ENCODE data around the gene TTC22. TPM values are rescaled to one million over a fixed set of nuclear protein-coding genes. Genes with fewer than 3 reads are reported as not detected.

Gene TTC22
- polyA plus RNA-seq, 1 experiment, result not detected

DNA sequence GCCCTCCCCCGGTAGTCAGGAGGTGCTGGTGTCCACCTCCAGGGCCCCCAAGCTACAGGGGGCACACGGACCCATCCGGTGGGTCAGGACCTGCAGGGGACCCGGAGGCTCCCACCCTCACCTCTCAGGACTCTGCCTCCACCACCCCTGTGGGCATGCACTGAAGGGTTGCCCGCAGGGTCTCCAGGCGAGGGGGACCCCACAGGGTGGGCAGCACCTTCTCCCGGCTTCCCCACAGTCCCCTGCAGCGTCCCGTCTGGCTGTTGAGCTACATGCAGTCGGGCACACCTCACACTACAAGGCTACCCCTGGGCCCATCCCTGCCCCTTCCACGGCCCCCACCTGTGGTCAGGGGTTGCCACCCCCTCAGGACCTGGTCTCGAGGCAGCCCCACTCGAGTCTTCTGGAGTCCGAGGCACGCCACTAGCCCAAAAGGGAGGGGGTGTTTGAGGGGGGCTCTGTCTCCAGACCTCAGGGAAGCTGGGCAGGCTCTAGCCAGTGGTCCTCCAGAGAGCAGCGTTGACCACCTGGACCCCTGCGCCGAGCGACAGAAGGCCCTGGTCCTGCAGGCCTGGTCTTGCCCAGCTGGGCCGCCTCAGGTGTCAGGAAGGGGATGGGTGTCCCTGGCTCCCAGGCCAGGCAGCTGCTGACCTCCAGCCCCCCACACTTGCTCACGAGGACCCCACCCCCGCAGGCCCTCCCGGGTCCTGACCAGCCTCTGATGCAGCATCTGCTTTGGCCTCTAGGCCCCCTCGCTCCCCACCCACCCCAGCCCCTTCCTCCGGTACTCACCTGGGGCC lies 46.4 kb downstream of the TTC22 start:
- Histone ChIP-seq H3K4me3 (ENCODE audit: low read depth, low read length) (no peak overlapping the region), H3K27me3 (ENCODE audit: control insufficient read depth, insufficient read depth, low read length) (no peaks in the 10 kb centered on the region), H3K36me3 (ENCODE audit: control insufficient read depth, insufficient read depth, low read length) (peaks cover 8% of the 10 kb centered on the region)
- no peak for DNase-seq (ENCODE audit: low read depth)
- TF ChIP-seq, protein P1, sequence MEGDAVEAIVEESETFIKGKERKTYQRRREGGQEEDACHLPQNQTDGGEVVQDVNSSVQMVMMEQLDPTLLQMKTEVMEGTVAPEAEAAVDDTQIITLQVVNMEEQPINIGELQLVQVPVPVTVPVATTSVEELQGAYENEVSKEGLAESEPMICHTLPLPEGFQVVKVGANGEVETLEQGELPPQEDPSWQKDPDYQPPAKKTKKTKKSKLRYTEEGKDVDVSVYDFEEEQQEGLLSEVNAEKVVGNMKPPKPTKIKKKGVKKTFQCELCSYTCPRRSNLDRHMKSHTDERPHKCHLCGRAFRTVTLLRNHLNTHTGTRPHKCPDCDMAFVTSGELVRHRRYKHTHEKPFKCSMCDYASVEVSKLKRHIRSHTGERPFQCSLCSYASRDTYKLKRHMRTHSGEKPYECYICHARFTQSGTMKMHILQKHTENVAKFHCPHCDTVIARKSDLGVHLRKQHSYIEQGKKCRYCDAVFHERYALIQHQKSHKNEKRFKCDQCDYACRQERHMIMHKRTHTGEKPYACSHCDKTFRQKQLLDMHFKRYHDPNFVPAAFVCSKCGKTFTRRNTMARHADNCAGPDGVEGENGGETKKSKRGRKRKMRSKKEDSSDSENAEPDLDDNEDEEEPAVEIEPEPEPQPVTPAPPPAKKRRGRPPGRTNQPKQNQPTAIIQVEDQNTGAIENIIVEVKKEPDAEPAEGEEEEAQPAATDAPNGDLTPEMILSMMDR (IDR thresholded peaks at IDR 0.05; ENCODE audit: insufficient read depth, low read depth, low read length), result no peak
- CTCF ChIA-PET, result no interaction called here
- POLR2A ChIA-PET, result no interaction called here

DNA sequence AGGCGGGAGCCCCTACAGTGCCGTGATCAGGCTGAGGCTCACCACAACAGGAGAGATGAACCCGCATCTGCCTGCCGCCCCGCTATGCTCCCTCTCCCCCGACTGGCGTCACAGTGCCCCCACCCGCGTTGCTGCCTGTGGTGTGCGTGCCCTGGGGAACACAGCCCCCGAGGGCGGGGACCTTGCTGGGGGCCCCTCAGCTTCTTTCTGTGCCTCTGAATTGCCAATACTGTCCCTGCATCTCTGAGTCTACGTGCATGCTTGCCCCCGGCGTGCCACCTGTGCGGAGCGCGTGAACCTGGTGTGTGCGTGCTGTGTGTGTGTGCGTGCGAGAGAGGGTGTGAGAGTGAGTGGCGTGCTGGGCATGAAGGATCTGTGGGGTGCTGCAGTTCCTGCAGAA lies 47.1 kb downstream of the TTC22 start:
- ChIA-PET POLR2A (no interaction called here), CTCF (no interaction called here)
- Histone ChIP-seq H3K27me3 (ENCODE audit: control insufficient read depth, insufficient read depth, low read length) (no peaks in the 10 kb centered on the region; the same call in 1 of the 2 replicates), H3K4me3 (ENCODE audit: low read depth, low read length) (no peak overlapping the region), H3K36me3 (ENCODE audit: control insufficient read depth, insufficient read depth, low read length) (peaks cover 8% of the 10 kb centered on the region)
- DNase-seq (ENCODE audit: low read depth), result no peak
- TF ChIP-seq, protein P1 (IDR thresholded peaks at IDR 0.05; ENCODE audit: insufficient read depth, low read depth, low read length), result no peak

- Histone ChIP-seq H3K4me3 (ENCODE audit: low read depth, low read length) (no peak overlapping the region), H3K27me3 (ENCODE audit: control insufficient read depth, insufficient read depth, low read length) (no peaks in the 10 kb centered on the region; the same call in 1 of the 2 replicates), H3K36me3 (ENCODE audit: control insufficient read depth, insufficient read depth, low read length) (no peaks in the 10 kb centered on the region)
- TF ChIP-seq, protein P1 (IDR thresholded peaks at IDR 0.05; ENCODE audit: insufficient read depth, low read depth, low read length), result no peak
- POLR2A ChIA-PET, result no interaction called here
- CTCF ChIA-PET, result no interaction called here
- DNase-seq (ENCODE audit: low read depth), result no peak
Observed at GRCh38 chr1:54751426-54751825, 49.7 kb downstream of the TTC22 start.

DNA sequence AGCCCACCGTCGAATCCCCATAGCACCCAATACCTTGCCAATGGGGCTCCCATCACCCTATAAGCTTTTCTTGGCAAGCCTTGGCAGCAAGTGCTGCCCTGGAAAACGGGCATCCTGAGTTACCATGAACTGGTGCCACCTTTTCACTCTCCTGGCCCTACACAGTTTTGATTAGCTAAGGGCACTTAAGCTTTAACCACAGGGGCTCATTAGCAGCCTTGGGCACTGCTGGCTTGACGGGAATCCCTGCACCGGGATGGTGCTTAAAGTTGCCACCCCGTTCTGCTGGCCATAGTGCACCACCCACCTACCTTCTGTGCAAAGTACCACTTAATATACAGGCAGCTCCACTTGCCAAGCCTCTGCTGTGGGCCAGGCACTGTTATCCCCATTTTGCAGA lies 50.5 kb downstream of the TTC22 start:
- no peaks in the 10 kb centered on the region; the same call in 1 of the 2 replicates for H3K27me3 ChIP-seq (ENCODE audit: control insufficient read depth, insufficient read depth, low read length)
- ChIA-PET POLR2A (no interaction called here), CTCF (interaction anchor here (0.6 kb wide), 1 partner anchor 28 kb away, joined by 4 read pairs; no protein-coding TSS in a partner anchor)
- H3K4me3 ChIP-seq (ENCODE audit: low read depth, low read length), result no peak overlapping the region
- DNase-seq (ENCODE audit: low read depth), result no peak
- TF ChIP-seq, protein P1 (IDR thresholded peaks at IDR 0.05; ENCODE audit: insufficient read depth, low read depth, low read length), result no peak
- no peaks in the 10 kb centered on the region for H3K36me3 ChIP-seq (ENCODE audit: control insufficient read depth, insufficient read depth, low read length)

GRCh38 chr1:54748094-54748835 lies 52.9 kb downstream of the TTC22 start:
- no peak overlapping the region for H3K4me3 ChIP-seq (ENCODE audit: low read depth, low read length)
- no peak for DNase-seq (ENCODE audit: low read depth)
- ChIA-PET POLR2A (no interaction called here), CTCF (no interaction called here)
- TF ChIP-seq, protein P1 (IDR thresholded peaks at IDR 0.05; ENCODE audit: insufficient read depth, low read depth, low read length), result no peak
- no peaks in the 10 kb centered on the region; the same call in 1 of the 2 replicates for H3K27me3 ChIP-seq (ENCODE audit: control insufficient read depth, insufficient read depth, low read length)
- H3K36me3 ChIP-seq (ENCODE audit: control insufficient read depth, insufficient read depth, low read length), result peaks cover 3% of the 10 kb centered on the region

Data from BJ (cell line).